CD14-positive monocyte (primary cell): Measurements from ENCODE around the gene SPDYE4. TPM values are rescaled to one million over a fixed set of nuclear protein-coding genes. Genes with fewer than 3 reads are reported as not detected.

Experiments
- DNase-seq, 3 donors: peaks; one replicate each; pipeline ENCODE4 v3.0.0-alpha.2; 2011 to 2022
- H2AFZ ChIP-seq: 2 replicates; pipeline ENCODE4 v1.6.0; 2012; ENCODE audit warnings: mild to moderate bottlenecking, low read depth, low read length, inconsistent platforms; ENCODE audit not compliant: insufficient read depth, poor library complexity, severe bottlenecking
- H3K27ac ChIP-seq, 2 donors: 1 replicate in 1 of 2; 2 replicates in 1 of 2; pipeline ENCODE4 v1.5.1; 2012 to 2013; ENCODE audit warnings: low read length in 2 of 2, control low read depth in 1 of 2, inconsistent platforms in 1 of 2, low read depth in 1 of 2, mild to moderate bottlenecking in 1 of 2
- H3K27me3 ChIP-seq, 2 donors: one replicate each; pipeline versions ENCODE4 v1.6.0 to v1.6.1; 2011 to 2013; ENCODE audit warnings: low read length in 2 of 2; ENCODE audit not compliant: control insufficient read depth in 2 of 2, insufficient read depth in 2 of 2
- H3K36me3 ChIP-seq, 2 donors: replicated peaks in 1 of 2; 1 replicate in 1 of 2; 2 replicates in 1 of 2; pipeline versions ENCODE4 v1.5.1 to v1.6.1; 2012 to 2013; ENCODE audit warnings: low read length in 2 of 2, control low read depth in 1 of 2, inconsistent platforms in 1 of 2, mild to moderate bottlenecking in 1 of 2; ENCODE audit not compliant: insufficient read depth in 2 of 2, control insufficient read depth in 1 of 2
- H3K4me1 ChIP-seq, 2 donors: 1 replicate in 1 of 2; 2 replicates in 1 of 2; pipeline versions ENCODE4 v1.5.1 to v1.6.1; 2012 to 2013; ENCODE audit warnings: low read length in 2 of 2, control low read depth in 1 of 2, inconsistent platforms in 1 of 2, mild to moderate bottlenecking in 1 of 2, moderate library complexity in 1 of 2; ENCODE audit not compliant: insufficient read depth in 2 of 2, control insufficient read depth in 1 of 2
- H3K4me2 ChIP-seq: replicated peaks from 2 replicates; pipeline ENCODE3; 2012; ENCODE audit warnings: low read length, moderate library complexity, mild to moderate bottlenecking; ENCODE audit not compliant: poor library complexity, severe bottlenecking; ENCODE audit errors: extremely low read depth
- H3K4me3 ChIP-seq, 3 experiments: fragments of 200-600 bp in 1 of 3; sonication (generic) in 1 of 3; replicated peaks in 1 of 3; 1 replicate in 2 of 3; 2 replicates in 1 of 3; pipeline ENCODE4 v1.5.1; 2011 to 2013; ENCODE audit warnings: low read length in 3 of 3, mild to moderate bottlenecking in 3 of 3, control low read depth in 2 of 3, low read depth in 2 of 3, inconsistent platforms in 1 of 3, moderate library complexity in 1 of 3
- H3K79me2 ChIP-seq: 2 replicates; pipeline ENCODE4 v1.6.0; 2012; ENCODE audit warnings: mild to moderate bottlenecking, control low read depth, inconsistent platforms, low read length, moderate library complexity; ENCODE audit not compliant: insufficient read depth
- H3K9ac ChIP-seq: 2 replicates; pipeline ENCODE4 v1.6.0; 2017; ENCODE audit warnings: low read length, mild to moderate bottlenecking; ENCODE audit not compliant: insufficient read depth, poor library complexity, severe bottlenecking
- H3K9me3 ChIP-seq, 2 donors: replicated peaks in 1 of 2; 1 replicate in 1 of 2; 2 replicates in 1 of 2; pipeline versions ENCODE4 v1.5.1 to v1.6.1; 2012 to 2013; ENCODE audit warnings: low read length in 2 of 2, control low read depth in 1 of 2; ENCODE audit not compliant: control insufficient read depth in 1 of 2, insufficient read depth in 1 of 2
- H4K20me1 ChIP-seq: 2 replicates; pipeline ENCODE4 v1.6.0; 2012; ENCODE audit warnings: mild to moderate bottlenecking, low read length, control low read depth, moderate library complexity; ENCODE audit not compliant: insufficient read depth
- H3K27ac Mint-ChIP-seq, 7 donors: one replicate each; pipeline ENCODE4 v1.8.0; 2020; ENCODE audit warnings: mild to moderate bottlenecking in 7 of 7, mixed read lengths in 7 of 7, moderate library complexity in 6 of 7, inconsistent platforms in 2 of 7
- H3K27me3 Mint-ChIP-seq, 3 donors: one replicate each; pipeline ENCODE4 v1.8.0; 2021 to 2022; ENCODE audit warnings: low read depth in 3 of 3, mild to moderate bottlenecking in 3 of 3, mixed read lengths in 3 of 3, moderate library complexity in 3 of 3, inconsistent platforms in 1 of 3
- H3K36me3 Mint-ChIP-seq, 2 donors: one replicate each; pipeline ENCODE4 v1.8.0; 2020; ENCODE audit warnings: mixed read lengths in 2 of 2, inconsistent platforms in 1 of 2, mild to moderate bottlenecking in 1 of 2
- H3K4me1 Mint-ChIP-seq: one replicate; pipeline ENCODE4 v1.8.0; 2020; ENCODE audit warnings: mild to moderate bottlenecking, mixed read lengths
- H3K4me3 Mint-ChIP-seq, 2 donors: one replicate each; pipeline ENCODE4 v1.8.0; 2020; ENCODE audit warnings: mild to moderate bottlenecking in 2 of 2, mixed read lengths in 2 of 2, moderate library complexity in 1 of 2
- H3K9me3 Mint-ChIP-seq, 7 donors: one replicate each; pipeline ENCODE4 v1.8.0; 2020 to 2022; ENCODE audit warnings: mixed read lengths in 7 of 7, mild to moderate bottlenecking in 6 of 7, moderate library complexity in 6 of 7, inconsistent platforms in 2 of 7
- WGBS: methylation state at CpG from one replicate; pipeline ENCODE4 v1.1.5; 2013; ENCODE audit warnings: missing lambda C conversion rate; ENCODE audit not compliant: insufficient coverage; 5-methylcytosine and 5-hydroxymethylcytosine counted together
- intact Hi-C, 2 donors: fragments of 100-400 bp; cut with micrococcal nuclease; formaldehyde crosslinking; loops; one replicate each; pipeline versions ENCODE4 v1.15.0 to v1.15.1; 2023
- polyA plus RNA-seq, 3 donors: library from polyadenylated mRNA; depleted of rRNA in 1 of 3; unstranded in 2 of 3; stranded (reverse) in 1 of 3; fragments of 300-500 nt in 2 of 3; fragments of >200 nt in 1 of 3; fragmentation: Illumina TruSeq in 2 of 3; gene quantifications; 1 replicate in 2 of 3; 2 replicates in 1 of 3; pipeline ENCODE4 v1.2.3, GENCODE V29; 2012 to 2021
- TF ChIP-seq, protein P1 (sequence below): fragments of 200-600 bp; IDR thresholded peaks from one replicate; pipeline ENCODE4 v1.8.0; 2022; ENCODE audit warnings: antibody characterized with exemption, mild to moderate bottlenecking

Gene SPDYE4
- polyA plus RNA-seq, 3 donors: 0.09 TPM; not detected in 2

DNA sequence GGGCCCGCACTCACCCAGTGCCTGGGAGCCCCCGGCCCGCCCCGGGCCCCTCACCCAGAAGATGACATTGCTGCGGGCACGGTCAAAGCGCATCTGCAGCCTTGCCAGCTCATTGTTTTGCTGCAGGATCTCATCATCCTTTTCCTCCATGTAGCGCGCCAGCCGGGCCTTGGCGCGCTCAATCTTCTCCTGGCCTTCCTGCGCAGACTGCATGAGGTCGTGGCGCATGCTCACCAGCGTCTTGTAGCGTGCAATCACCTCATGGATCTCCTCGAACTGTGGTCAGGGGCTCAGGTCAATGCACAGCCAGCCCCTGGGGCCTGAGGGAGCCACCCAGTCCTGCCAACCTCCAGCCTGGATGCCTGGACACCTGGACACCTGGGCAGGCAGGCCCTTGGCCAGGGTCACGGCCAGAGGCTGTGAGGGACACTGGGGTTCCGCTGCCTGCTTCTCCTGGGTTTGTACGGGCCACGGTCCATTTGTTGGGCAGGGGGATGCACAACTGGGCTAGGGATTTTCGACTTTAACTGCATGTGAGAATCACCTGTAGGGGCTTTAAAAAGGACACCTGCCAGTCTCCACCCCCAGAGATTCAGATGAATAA lies 22.9 kb downstream of the SPDYE4 start:
- no peak overlapping the region for H3K4me2 ChIP-seq
- Mint-ChIP-seq H3K27ac (no peak overlapping the region), H3K4me1 (peaks cover 6% of the 10 kb centered on the region), H3K36me3 (no peaks in the 10 kb centered on the region), H3K27me3 (peaks cover 7 to 13% (median 7%) of the 10 kb centered on the region in 3 donors), H3K9me3 (peaks cover 0 to 3% (median 0%) of the 10 kb centered on the region in 7 donors), H3K4me3 (no peak overlapping the region)
- H3K36me3 ChIP-seq: no peaks in the 10 kb centered on the region
- no peak overlapping the region for H3K9ac ChIP-seq
- intact Hi-C loops: no loop called here
- H3K27me3 ChIP-seq: no peaks in the 10 kb centered on the region
- TF ChIP-seq, protein P1, sequence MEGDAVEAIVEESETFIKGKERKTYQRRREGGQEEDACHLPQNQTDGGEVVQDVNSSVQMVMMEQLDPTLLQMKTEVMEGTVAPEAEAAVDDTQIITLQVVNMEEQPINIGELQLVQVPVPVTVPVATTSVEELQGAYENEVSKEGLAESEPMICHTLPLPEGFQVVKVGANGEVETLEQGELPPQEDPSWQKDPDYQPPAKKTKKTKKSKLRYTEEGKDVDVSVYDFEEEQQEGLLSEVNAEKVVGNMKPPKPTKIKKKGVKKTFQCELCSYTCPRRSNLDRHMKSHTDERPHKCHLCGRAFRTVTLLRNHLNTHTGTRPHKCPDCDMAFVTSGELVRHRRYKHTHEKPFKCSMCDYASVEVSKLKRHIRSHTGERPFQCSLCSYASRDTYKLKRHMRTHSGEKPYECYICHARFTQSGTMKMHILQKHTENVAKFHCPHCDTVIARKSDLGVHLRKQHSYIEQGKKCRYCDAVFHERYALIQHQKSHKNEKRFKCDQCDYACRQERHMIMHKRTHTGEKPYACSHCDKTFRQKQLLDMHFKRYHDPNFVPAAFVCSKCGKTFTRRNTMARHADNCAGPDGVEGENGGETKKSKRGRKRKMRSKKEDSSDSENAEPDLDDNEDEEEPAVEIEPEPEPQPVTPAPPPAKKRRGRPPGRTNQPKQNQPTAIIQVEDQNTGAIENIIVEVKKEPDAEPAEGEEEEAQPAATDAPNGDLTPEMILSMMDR: no peak
- H3K79me2 ChIP-seq: no peaks in the 10 kb centered on the region
- WGBS: 97% methylated on average over 16 of the region's 23 CpGs
- no peak for DNase-seq
- H3K4me1 ChIP-seq: peaks cover 1% of the 10 kb centered on the region in 2 donors
- no peak overlapping the region for H3K4me3 ChIP-seq
- no peaks in the 10 kb centered on the region for H4K20me1 ChIP-seq
- H3K9me3 ChIP-seq: no peaks in the 10 kb centered on the region
- no peak overlapping the region for H3K27ac ChIP-seq
- no peak overlapping the region for H2AFZ ChIP-seq

DNA sequence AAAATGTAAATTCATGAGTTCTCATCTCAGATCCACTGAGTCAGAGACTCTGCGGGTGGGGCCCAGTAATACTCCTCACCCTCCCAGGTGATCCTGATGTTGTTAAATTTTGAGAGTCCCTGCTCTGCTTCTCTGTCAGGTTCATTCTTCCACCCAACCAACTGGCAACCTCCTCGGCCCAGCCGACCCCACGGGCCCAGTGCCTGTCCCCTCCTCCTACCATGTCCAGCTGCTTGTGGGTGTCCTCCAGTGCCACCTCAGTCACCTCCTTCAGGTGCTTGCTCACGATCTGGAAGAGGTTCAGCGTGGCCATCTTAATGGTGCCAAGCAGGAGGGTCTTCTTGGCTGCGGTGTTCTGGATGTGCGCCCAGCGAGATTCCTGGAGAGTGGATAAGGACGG lies 23.5 kb downstream of the SPDYE4 start:
- Histone ChIP-seq H3K36me3 (no peaks in the 10 kb centered on the region), H2AFZ (no peak overlapping the region), H3K4me2 (no peak overlapping the region), H4K20me1 (no peaks in the 10 kb centered on the region), H3K27ac (no peak overlapping the region), H3K4me1 (no peaks in the 10 kb centered on the region), H3K9ac (no peak overlapping the region), H3K9me3 (no peaks in the 10 kb centered on the region), H3K27me3 (no peaks in the 10 kb centered on the region), H3K79me2 (no peaks in the 10 kb centered on the region), H3K4me3 (no peak overlapping the region)
- Mint-ChIP-seq H3K27ac (no peak overlapping the region), H3K9me3 (peaks cover 0 to 2% (median 0%) of the 10 kb centered on the region in 7 donors), H3K27me3 (peaks cover 7 to 12% (median 7%) of the 10 kb centered on the region in 3 donors), H3K36me3 (no peaks in the 10 kb centered on the region), H3K4me3 (no peak overlapping the region), H3K4me1 (no peaks in the 10 kb centered on the region)
- TF ChIP-seq, protein P1: no peak
- intact Hi-C loops: no loop called here
- WGBS: 98% methylated on average over 10 of the region's 10 CpGs
- DNase-seq: no peak
